CD4-positive, alpha-beta T cell treated with Interleukin-15 for 4 hours (primary cell): ENCODE results near the gene SPRR2E.
"Not testable (repeated sequence)": the region's sequence is repeated elsewhere in the genome, so short reads cannot be mapped to it uniquely, and the experiment has no call there.

Experiments used
- DNase-seq: peaks from one replicate; pipeline ENCODE4 v3.0.0-alpha.2; 2020; ENCODE audit warnings: low spot score

SPRR2E gene

DNA sequence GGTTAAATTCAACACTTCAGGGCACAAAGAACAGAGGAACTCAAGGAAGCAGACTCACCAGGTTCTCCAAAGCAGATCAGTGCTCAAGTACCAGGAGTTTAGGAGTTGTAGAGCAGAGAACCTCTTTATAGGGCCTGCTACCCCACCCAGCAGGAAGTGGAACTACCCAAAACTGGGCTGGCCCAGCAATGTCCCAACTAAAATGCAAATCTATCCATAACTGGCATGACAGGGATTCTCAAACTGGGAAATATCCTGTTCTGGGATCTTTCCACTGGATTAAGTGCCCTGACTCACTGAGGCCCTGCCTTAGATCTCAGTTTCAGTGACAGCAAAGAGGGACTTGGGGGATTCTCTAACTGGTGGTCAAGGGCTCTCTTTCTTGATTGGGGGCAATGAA is at the start of gene SPRR2E:
TSS of gene SPRR2E (minus strand) at position 101 of the 400 bp plus-strand sequence. CDS start 775 bp downstream, outside the sequence.
- DNase-seq, result no peak

DNA sequence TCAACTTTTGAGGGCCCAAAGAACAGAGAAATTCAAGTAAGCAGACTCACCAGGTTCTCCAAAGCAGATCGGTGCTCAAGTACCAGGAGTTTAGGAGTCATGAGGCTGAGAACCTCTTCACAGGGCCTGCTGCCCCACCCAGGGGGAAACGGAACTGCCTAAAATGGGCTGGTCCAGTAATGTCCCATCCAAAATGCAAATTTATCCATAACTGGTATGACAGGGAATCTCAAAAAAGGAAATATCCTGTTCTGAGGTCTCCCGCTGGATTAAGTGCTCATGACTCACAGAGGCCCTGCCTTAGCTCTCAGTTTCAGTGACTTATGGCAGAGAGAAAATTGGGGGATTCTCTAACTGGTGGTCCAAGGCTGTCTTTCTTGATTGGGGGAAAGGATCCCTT is 47.1 kb upstream of the SPRR2E start:
- DNase-seq, result no peak

DNA sequence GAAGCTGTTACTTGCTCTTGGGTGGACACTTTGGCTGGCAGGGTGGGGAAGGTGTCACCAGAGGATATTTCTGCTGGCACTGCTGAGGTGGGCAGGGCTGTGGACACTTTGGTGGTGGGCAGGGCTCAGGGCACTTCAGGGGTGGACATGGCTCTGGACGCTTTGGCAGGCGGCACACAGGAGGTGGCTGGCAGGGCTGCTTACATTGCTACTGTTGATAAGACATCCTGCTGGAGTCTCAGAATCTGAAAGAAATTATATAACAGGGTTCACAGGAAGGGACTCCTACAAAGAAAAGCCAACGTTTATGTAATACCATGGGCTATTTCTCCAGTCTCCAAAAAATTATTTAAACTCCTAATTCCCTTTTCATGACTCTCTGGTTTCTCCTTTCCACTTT is 46.2 kb upstream of the SPRR2E start:
- no peak for DNase-seq

DNA sequence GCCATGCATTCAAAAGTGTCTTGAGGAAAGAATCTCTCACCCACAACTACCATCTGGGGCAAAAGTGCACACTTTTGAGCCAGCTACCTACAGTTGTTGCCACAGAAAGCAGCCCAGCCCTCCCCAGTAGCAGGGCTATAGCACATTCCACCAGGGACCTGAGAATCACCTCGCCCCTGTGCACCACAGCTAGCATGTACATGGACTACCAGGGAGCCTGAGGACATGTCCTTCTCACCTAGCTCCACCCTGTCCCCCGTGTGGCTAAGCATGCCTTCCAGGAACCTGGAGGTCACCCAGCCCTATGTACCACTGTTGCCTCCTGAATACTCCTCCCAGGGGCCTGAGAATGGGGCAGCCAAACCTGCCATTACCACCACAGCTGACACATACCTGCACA is 39.4 kb upstream of the SPRR2E start:
- no peak for DNase-seq

DNA sequence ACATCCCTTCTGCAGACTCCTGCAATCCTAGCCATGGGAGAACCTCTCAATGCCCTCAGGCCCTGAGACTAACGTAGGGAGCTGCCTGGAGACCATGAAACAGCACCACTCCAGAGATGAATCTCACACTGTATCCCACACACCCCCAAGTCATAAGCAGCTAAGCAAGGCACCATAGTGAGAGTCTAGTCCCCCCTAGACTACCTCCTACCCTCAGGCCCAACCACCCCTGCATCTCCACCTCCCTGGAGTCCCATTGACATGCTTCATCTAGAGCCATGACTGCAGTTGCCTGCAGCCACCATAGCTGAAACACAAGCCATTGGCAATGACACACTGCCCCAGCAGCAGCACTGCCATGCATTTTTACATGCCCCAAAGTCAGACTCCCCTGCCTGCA is 38.9 kb upstream of the SPRR2E start:
- DNase-seq, result no peak

DNA sequence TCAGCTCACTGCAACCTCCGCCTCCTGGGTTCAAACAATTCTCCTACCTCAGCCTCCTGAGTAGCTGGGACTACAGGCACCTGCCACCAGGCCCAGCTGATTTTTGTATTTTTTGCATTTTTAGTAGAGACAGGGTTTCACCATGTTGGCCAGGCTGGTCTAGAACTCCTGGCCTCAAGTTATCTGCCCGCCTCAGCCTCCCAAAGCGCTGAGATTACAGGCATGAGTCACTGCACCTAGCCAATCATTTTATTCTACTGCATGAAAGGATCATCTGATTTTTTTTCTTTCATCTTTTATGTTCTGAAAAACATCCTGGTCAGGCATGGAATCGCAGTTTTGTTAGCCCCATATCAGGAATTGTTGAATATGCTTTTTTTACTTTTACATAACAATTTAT is 34.4 kb upstream of the SPRR2E start:
- not testable (repeated sequence) for DNase-seq

DNA sequence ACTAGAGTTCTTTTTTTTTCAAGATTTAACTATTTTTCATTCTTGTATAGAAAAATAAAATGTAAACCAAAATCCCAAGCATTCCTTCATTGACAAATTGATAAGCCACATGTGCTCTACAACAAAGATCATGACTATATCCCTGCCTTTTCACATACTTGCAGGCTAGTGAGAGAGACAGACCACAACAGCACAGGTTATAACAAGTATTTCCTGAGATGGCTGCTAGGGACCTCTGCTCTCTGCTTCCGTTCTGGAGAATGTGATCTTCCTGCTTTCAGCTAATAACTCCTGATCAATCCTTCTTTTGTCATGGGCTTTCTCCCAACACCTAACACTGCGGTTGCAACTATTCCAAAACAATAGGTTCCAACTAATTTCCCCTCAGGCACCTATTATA is 33.0 kb upstream of the SPRR2E start:
- DNase-seq, result no peak

DNA sequence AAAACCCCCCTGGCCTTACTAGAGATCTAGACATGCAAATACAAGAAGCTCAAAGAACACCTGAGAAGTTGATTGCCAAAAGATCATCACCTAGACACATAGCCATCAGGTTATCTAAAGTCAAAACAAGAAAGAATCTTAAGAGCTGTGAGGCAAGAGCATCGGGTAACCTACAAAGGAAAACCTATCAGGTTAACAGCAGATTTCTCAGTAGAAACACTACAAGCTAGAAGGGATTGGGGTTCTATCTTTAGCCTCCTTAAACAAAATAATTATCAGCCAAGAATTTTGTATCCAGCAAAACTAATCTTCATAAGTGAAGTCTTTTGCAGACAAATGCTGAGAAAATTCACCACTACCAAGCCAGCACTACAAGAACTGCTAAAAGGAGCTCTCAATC is 31.2 kb upstream of the SPRR2E start:
- no peak for DNase-seq

DNA sequence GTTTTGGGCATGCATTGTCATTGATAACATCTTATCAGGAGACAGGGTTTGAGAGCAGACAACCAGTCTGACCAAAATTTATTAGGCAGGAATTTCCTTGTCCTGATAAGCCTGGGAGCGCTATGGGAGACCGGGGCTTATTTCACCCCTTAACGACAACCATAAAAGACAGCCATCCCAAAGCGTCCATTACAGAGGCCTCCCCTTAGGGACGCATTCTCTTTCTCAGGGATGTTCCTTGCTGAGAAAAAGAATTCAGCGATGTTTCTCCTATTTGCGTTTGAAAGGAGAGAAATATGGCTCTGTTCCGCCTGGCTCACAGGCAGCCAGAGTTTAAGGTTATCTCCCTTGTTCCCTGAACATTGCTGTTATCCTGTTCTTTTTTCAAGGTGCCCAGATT is 29.5 kb upstream of the SPRR2E start:
- not testable (repeated sequence) for DNase-seq

DNA sequence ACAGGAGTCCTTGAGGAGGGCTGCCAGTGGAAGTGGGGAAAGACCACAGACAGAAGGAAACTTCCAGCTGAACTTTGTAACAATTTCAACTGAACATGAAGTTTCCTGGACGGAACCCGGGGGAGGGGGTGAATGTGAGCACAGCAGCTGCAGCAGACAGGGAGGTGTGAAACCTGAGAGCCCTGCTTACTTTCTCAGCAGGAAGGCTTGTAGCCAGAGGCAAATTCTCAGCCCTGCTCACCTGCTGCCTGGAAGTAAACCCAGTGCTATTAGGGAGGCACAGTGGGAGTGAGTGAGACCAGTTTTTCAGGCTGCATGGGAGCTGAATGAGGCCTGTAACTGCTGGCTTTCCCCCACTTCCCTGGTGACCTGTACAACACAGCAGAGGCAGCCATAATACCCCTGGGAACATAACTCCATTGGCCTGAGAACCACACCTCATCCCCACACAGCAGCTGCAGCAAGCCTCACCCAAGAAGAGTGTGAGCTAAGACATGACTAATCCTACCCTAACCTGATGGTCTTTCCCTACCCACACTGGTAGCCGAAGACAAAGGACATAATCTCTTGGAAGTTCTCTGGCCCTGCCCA is 28.6 kb upstream of the SPRR2E start:
- no peak for DNase-seq

DNA sequence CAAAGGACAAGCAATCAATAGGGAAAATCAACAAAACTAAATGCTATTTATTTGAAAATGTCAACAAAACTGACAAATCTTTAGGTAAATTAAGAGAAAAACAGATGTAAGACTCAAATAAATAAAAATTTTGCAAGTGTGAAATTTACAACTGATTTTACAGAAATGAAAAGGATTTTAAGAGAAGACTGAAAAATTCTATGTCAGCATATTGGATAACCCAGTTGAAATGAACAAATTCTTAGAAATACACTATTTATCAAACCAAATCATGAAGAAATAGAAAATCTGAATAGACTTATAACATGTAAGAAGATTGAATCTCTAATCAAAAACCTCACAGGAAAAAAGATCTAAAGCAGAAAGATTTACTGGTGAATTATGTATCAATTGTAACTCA is 26.6 kb upstream of the SPRR2E start:
- no peak for DNase-seq

DNA sequence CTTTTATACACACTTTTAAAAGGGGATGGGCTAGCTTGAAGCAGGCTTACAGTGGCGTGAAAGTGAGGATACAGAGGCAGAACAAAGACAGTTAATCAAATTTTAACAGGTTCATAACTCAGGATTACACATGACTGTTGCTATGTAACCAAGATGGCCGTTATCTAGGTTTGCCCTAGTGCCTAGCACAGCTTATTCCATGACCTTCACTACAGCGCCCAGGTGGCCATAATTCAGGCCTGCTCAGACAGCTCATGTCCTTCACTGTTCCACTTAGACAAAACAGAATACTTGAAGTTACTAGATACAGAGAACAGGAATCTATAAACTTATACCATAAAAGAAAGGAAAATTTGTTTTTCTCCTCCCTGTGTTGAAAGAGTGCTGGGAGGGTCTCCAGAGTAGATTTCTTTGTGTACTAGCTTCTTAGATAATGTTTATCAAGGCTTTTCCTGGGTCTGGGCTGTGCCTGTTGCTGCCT is 25.2 kb upstream of the SPRR2E start:
- no peak for DNase-seq

DNA sequence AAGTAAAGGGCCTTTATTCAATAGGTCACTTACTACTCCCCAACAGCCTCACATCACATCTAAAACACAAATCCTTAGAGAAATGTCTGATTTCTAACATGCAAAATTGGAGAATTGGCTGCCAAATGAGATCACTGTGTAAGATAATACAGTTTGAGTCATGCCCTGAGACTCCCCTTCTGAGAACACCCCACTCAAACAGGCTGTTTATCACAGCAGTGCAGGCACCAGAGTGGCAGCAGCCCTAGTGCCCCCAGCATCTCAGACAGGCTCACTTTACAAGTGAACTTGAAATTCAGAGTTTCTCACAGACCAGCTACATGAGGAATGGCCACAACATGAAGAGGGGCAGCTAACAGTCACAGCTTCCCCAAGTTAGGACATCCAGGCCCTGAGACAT is 20.9 kb upstream of the SPRR2E start:
- not testable (repeated sequence) for DNase-seq

DNA sequence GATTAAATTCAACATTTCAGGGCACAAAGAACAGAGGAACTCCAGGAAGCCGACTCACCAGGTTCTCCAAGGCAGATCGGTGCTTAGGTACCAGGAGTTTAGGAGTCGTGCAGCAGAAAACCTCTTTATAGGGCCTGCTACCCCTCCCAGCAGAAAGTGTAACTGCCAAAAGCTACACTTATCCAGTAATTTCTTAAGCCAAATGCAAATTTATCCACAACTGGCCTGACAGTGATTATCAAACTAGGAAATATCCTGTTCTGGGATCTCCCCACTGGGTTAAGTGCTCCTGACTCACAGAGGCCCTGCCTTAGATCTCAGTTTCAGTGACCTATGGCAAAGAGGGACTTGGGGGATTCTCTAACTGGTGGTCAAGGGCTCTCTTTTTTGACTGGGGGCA is 19.1 kb upstream of the SPRR2E start, which contains the start of gene SPRR2F:
TSS of gene SPRR2F (minus strand) at position 101 of the 400 bp plus-strand sequence. CDS start 783 bp downstream, outside the sequence.
- DNase-seq, result no peak

DNA sequence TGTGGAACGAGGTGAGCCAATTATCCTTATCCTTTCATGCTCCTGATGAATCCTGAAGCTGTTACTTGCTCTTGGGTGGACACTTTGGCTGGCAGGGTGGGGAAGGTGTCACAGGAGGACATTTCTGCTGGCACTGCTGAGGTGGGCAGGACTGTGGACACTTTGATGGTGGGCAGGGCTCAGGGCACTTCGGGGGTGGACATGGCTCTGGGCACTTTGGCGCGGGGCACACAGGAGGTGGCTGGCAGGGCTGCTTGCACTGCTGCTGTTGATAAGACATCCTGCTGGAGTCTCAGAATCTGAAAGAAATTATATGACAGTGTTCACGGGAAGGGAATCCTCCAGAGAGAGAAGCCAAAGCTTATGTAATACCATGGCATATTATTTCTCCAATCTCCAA is 18.1 kb upstream of the SPRR2E start:
- not testable (repeated sequence) for DNase-seq

DNA sequence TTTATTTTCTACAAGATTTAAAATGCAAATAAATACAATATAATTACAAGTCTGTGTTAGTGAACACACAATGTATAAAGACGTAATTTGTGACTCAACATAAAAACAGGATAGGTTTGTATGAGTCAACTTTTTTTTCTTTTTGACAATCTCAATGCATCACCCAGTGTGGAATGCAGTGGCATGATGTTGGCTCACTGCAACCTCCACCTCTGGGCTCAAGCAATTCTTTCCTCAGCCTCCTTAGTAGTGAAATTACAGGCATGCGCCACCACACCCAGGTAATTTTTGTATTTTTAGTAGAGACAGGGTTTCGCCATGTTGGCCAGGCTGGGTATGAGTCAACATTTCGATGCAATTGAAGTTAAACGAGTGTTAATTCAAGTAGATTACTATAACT is 5.9 kb upstream of the SPRR2E start:
- DNase-seq, result no peak

DNA sequence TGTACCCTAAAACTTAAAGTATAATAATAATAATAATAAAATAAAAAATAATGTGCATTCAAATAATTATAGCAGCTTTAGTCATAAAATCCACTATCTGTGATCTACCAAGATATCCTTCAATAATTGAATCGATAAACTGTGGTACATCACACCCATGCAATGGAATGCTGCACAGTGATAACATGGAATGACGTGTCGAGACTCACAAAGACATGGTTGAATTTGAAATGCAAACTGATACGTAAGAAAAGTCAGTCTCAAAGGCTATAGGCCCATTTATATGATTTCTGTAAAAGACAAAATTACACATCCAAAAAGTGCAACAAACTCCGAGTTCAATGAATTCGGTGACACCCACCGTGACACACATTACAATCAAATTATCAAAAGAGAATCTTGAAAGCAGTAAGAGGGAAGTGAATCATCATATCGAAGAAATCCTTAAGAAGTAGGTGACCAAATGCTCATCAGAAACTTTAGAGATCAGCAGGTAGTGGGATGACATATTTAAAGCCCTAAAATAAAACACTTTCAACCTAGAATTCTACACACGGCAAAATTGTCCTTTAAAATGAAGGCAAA is 5.2 kb upstream of the SPRR2E start:
- DNase-seq, result no peak

DNA sequence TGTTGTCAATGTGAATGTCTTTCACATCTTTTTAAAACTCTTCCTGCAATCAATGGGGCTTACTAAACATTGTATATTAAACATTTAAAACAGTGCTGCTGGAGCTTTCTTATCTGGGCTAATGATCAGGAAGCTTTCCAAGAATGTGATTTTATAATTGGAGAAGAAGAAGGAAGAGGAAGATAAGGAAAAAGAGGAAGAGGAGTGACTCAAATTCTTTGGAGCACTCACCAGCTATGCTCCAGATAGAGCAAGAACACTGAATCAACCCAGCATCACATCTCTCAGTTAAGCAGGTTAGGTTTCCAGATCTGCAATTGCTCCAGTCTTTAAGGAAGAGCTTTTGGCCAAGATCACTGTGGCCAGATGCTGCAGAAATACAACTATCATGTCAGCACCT is 1.4 kb upstream of the SPRR2E start:
- DNase-seq, result no peak

DNA sequence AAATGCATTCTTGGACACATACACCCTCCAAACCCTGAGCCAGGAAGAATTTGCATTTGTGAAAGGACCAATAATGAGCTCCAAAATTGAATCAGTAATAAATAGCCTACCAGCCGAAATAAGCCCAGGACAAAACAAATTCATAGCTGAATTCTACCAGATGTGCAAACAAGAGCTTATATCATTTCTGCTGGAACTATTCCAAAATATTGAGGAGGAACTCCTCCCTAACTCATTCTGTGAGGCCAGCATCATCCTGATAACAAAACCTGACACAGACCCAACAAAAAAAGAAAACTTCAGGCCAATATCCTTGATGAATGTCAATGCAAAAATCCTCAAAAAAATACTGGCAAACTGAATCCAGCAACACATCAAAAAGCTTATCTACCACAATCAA is 6.7 kb downstream of the SPRR2E start:
- DNase-seq, result no peak

DNA sequence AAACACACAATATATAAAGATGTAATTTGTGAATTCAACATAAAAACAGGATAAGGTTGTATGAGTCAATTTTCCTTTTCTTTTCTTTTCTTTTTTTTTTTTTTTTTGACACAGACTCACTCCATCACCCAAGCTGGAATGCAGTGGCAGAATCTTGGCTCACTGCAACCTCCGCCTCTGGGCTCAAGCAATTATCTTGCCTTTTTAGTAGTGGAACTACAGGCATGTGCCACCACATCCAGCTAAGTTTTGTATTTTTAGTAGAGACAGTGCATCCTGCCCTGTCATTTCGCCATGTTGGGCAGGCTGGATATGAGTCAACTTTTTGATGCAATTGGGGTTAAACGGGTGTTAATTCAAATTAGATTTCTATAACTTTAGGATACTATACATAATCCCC is 12.6 kb downstream of the SPRR2E start:
- DNase-seq, result no peak

DNA sequence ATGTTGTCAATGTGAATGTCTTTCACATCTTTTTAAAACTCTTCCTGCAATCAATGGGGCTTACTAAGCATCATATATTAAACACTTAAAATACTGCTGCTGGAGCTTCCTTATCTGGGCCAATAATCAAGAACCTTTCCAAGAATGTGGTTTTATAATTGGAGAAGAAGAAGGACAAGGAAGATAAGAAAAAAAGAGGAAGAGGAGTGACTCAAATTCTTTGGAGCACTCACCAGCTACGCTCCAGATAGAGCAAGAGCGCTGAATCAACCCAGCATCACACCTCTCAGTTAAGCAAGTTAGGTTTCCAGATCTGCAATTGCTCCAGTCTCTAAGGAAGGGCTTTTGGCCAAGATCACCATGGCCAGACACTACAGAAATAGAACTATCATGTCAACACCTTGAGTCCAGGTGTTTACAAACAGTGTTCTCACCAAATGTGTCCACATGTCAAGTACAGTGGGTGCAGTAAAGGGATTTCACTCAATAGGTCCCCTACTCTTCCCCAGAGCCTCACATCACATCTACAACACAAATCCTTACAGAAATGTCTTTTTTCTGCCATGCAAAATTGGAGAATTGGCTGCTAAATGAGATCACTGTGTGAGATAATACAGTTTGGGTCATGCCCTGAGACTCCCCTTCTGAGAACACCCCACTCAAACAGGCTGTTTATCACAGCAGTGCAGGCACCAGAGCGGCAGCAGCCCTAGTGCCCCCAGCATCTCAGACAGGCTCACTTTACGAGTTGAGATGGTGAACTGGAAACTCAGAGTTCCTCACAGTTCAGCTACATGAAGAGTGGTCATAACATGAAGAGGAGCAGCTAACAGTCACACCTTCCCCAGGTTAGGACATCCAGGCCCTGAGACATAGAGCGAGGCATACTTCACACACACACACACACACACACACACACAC is 21.3 kb downstream of the SPRR2E start:
- no peak for DNase-seq

DNA sequence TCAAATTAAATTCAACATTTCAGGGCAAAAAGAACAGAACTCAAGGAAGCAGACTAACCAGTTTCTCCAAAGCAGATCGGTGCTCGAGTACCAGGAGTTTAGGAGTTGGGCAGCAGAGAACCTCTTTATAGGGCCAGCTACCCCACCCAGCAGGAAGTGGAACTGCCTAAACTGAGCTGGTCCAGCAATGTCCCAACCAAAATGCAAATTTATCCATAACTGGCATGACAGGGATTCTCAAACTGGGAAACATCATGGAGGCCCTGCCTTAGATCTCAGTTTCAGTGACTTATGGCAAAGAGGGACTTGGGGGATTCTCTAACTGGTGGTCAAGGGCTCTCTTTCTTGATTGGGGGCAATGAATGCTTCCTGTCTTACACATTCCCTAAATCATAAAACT is 22.8 kb downstream of the SPRR2E start, which contains the start of gene SPRR2B:
TSS of gene SPRR2B (minus strand) at position 101 of the 400 bp plus-strand sequence. CDS start 772 bp downstream, outside the sequence.
- DNase-seq, result no peak

DNA sequence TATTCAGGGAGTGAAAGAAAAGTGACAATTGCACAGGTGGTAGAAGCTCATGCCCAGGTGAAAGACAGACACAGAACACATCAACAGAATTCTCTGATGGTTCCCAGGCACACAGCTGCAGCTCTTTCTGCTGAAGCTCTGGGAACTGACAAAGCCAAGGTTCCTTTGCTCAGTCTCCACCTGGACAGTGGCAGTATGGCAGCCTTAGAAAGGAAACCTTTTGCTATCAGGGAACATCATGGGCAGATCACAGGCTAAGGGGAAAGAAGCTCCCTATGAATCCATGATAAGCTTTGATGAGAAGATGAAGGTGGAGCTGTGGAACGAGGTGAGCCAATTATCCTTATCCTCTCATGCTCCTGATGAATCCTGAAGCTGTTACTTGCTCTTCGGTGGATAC is 24.1 kb downstream of the SPRR2E start:
- no peak for DNase-seq
